ENCODE data around the gene QRICH2. TPM values are rescaled to one million over a fixed set of nuclear protein-coding genes. Genes with fewer than 3 reads are reported as not detected.

Gene QRICH2
- total and polyA plus RNA-seq, 9 of the 15 experiments (the other 6 are each of a cell fraction or from before 2014, with no cell fraction given): 0.03 to 1.6 (median 0.81) TPM

DNA sequence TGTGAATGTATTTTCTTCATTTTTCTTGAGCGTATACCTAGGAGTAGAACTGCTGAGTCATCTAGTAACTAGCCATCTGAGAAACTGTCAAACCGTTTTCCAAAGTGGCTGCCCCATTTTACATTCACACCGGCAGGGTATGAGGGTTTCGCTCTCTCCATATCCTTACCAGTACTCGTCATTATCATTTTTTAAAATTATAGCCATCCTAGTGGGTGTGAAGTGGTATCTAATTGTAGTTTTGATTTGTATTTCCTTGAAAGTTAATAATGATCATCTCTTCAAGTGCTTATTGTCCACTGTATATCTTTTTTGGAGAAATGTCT, 73.8 kb downstream of the QRICH2 start (continued):
- 0 out of 2 replicates have a peak, but pooled peaks have one; percentile 42 for TF ChIP-seq MXI1 (IDR thresholded peaks at IDR 0.05; ENCODE audit: low read depth, low read length)
- TF ChIP-seq THRA (IDR thresholded peaks at IDR 0.05): no peak
- peak; percentile 62 for TF ChIP-seq SMARCE1 (IDR thresholded peaks at IDR 0.05)
- no peak for TF ChIP-seq NR2C1 (IDR thresholded peaks at IDR 0.05)
- TF ChIP-seq NR2C1 (tag; IDR thresholded peaks at IDR 0.05): no peak
- no peak for TF ChIP-seq MCM7 (IDR thresholded peaks at IDR 0.05)
- peak in 1 of 2 experiments; percentile 35; a peak in 1 of 4 replicates for TF ChIP-seq HDAC1 (IDR thresholded peaks at IDR 0.05)
- peak in 1 of 2 experiments; percentile 26; a peak in 1 of 4 replicates for TF ChIP-seq KDM1A (IDR thresholded peaks at IDR 0.05)
- peak; percentile 99 for TF ChIP-seq NFE2L1 (tag; IDR thresholded peaks at IDR 0.05; ENCODE audit: borderline replicate concordance, low read depth)
- TF ChIP-seq NFE2 (IDR thresholded peaks at IDR 0.05; ENCODE audit: low read depth): peak; percentile 99
- TF ChIP-seq, protein P1, sequence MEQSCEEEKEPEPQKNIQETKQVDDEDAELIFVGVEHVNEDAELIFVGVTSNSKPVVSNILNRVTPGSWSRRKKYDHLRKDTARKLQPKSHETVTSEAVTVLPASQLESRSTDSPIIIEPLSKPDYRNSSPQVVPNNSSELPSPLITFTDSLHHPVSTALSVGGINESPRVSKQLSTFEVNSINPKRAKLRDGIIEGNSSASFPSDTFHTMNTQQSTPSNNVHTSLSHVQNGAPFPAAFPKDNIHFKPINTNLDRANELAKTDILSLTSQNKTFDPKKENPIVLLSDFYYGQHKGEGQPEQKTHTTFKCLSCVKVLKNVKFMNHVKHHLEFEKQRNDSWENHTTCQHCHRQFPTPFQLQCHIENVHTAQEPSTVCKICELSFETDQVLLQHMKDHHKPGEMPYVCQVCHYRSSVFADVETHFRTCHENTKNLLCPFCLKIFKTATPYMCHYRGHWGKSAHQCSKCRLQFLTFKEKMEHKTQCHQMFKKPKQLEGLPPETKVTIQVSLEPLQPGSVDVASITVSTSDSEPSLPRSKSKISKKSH (CRISPR knock-in tag; IDR thresholded peaks at IDR 0.05): no peak
- no peak for TF ChIP-seq RBM17 (IDR thresholded peaks at IDR 0.05; ENCODE audit: borderline replicate concordance, low read depth, low read length)
- no peak for TF ChIP-seq ZKSCAN1 (IDR thresholded peaks at IDR 0.05; ENCODE audit: low read depth, low read length)
- peak; percentile 56; the same call in 1 of the 2 replicates for TF ChIP-seq MIER1 (IDR thresholded peaks at IDR 0.05; ENCODE audit: low read depth)
- 0 out of 4 replicates have a peak, but pooled peaks of 1 of the 2 experiments have one; percentile 15 for TF ChIP-seq ARNT (IDR thresholded peaks at IDR 0.05)
- TF ChIP-seq ZNF592 (IDR thresholded peaks at IDR 0.05): peak; percentile 8
- TF ChIP-seq C11orf30 (IDR thresholded peaks at IDR 0.05; ENCODE audit: low read depth): peak; percentile 99
- 0 out of 2 replicates have a peak, but pooled peaks have one; percentile 12 for TF ChIP-seq SOX6 (IDR thresholded peaks at IDR 0.05)
- peak; percentile 66 for TF ChIP-seq POLR2H (tag; IDR thresholded peaks at IDR 0.05; ENCODE audit: low read depth)
- peak; percentile 9 to 20; a peak in 1 of 4 replicates for TF ChIP-seq MAZ (CRISPR knock-in tag; conservative IDR thresholded peaks at IDR 0.05 in 1 of 2, IDR thresholded peaks at IDR 0.05 in 1 of 2)
- no peak for TF ChIP-seq POLR3A (IDR thresholded peaks at IDR 0.05; ENCODE audit: borderline replicate concordance, extremely low read depth, insufficient read depth, insufficient read length)
- no peak for TF ChIP-seq ZNF589 (CRISPR knock-in tag; IDR thresholded peaks at IDR 0.05; ENCODE audit: low read depth)
- TF ChIP-seq NBN (IDR thresholded peaks at IDR 0.05; ENCODE audit: low read depth): peak; percentile 54; the same call in 1 of the 2 replicates
- TF ChIP-seq TBL1XR1 (IDR thresholded peaks at IDR 0.05; ENCODE audit: low read length in 2 of 2): peak in 1 of 2 experiments; percentile 38; a peak in 1 of 4 replicates
- TF ChIP-seq CBFA2T2 (conservative IDR thresholded peaks at IDR 0.05): peak; percentile 21; the same call in 1 of the 2 replicates

Measured in K562 (cell line).